ENCODE results near the gene LECT2.

GRCh38 chr5:135916638-135917263, 38.0 kb downstream of the LECT2 start:
- TF ChIP-seq EP300 (IDR thresholded peaks at IDR 0.05) (no peak), CTCF (IDR thresholded peaks at IDR 0.05) (no peak), POLR2AphosphoS5 (IDR thresholded peaks at IDR 0.05) (no peak)
